HepG2 (cell line): ENCODE data around the gene NPW. TPM values are rescaled to one million over a fixed set of nuclear protein-coding genes. Genes with fewer than 3 reads are reported as not detected.

Experiments used
- ATF7 ChIP-seq, 2 experiments: fragments of 450-650 bp in 1 of 2; sonication (generic) in 1 of 2; formaldehyde crosslinking in 1 of 2; IDR thresholded peaks; 2 replicates each; pipeline versions ENCODE4 v1.4.0 to v1.6.1; 2016 to 2020; ENCODE audit warnings: antibody characterized with exemption in 1 of 2, mild to moderate bottlenecking in 1 of 2, missing genetic modification reagents in 1 of 2
- CBX5 ChIP-seq: sonication (generic); formaldehyde crosslinking; IDR thresholded peaks from 2 replicates; pipeline ENCODE4 v1.4.0; 2020; ENCODE audit warnings: missing genetic modification reagents, borderline replicate concordance
- FOXO1 ChIP-seq: sonication (generic); formaldehyde crosslinking; IDR thresholded peaks from 2 replicates; pipeline ENCODE4 v1.4.0; 2020; ENCODE audit warnings: missing genetic modification reagents
- JUN ChIP-seq: sonication (generic); formaldehyde crosslinking; IDR thresholded peaks from 2 replicates; pipeline ENCODE4 v1.4.0; 2020; ENCODE audit warnings: mild to moderate bottlenecking, missing genetic modification reagents
- KDM3A ChIP-seq: IDR thresholded peaks from 2 replicates; pipeline ENCODE4 v1.6.1; 2018; ENCODE audit warnings: low read depth, missing compliant biosample characterization
- KLF15 ChIP-seq: sonication (generic); formaldehyde crosslinking; IDR thresholded peaks from 2 replicates; pipeline ENCODE4 v1.8.1; 2023; ENCODE audit warnings: borderline replicate concordance, mild to moderate bottlenecking, inconsistent platforms, missing genetic modification reagents, mixed read lengths
- NCOR1 ChIP-seq: fragments of 200-600 bp; sonication (generic); IDR thresholded peaks from 2 replicates; pipeline ENCODE4 v1.7.0; 2017; ENCODE audit warnings: antibody characterized with exemption, low read length, borderline replicate concordance
- PAF1 ChIP-seq: IDR thresholded peaks from 2 replicates; pipeline ENCODE4 v1.6.1; 2016; ENCODE audit warnings: missing genetic modification reagents, missing compliant biosample characterization
- POLR2AphosphoS5 ChIP-seq: IDR thresholded peaks from 2 replicates; pipeline ENCODE4 v1.6.1; 2012; ENCODE audit warnings: low read depth, low read length
- RARG ChIP-seq: sonication (generic); formaldehyde crosslinking; IDR thresholded peaks from 2 replicates; pipeline ENCODE4 v1.4.0; 2020; ENCODE audit warnings: low read depth, mild to moderate bottlenecking, missing genetic modification reagents
- SETDB1 ChIP-seq: sonication (generic); formaldehyde crosslinking; IDR thresholded peaks from 2 replicates; pipeline ENCODE4 v1.5.1; 2020; ENCODE audit warnings: missing genetic modification reagents, mild to moderate bottlenecking, borderline replicate concordance
- SMAD1 ChIP-seq: sonication (generic); formaldehyde crosslinking; IDR thresholded peaks from 2 replicates; pipeline ENCODE4 v1.4.0; 2020; ENCODE audit warnings: missing genetic modification reagents, low read depth, mild to moderate bottlenecking, borderline replicate concordance
- TAF1 ChIP-seq: sonication (generic); formaldehyde crosslinking; IDR thresholded peaks from 2 replicates; pipeline ENCODE4 v1.4.0; 2020; ENCODE audit warnings: missing genetic modification reagents
- ZC3H4 ChIP-seq: sonication (generic); formaldehyde crosslinking; IDR thresholded peaks from 2 replicates; pipeline ENCODE4 v1.4.0; 2020; ENCODE audit warnings: missing genetic modification reagents, borderline replicate concordance
- ZFX ChIP-seq: sonication (generic); formaldehyde crosslinking; IDR thresholded peaks from 2 replicates; pipeline ENCODE4 v1.4.0; 2020; ENCODE audit warnings: mild to moderate bottlenecking, low read depth, missing genetic modification reagents, moderate library complexity
- ZKSCAN8 ChIP-seq: IDR thresholded peaks from 2 replicates; pipeline ENCODE4 v1.6.1; 2016; ENCODE audit warnings: borderline replicate concordance, missing genetic modification reagents, missing compliant biosample characterization
- ZNF816 ChIP-seq: sonication (generic); formaldehyde crosslinking; IDR thresholded peaks from 2 replicates; pipeline ENCODE4 v1.8.0; 2022; ENCODE audit warnings: missing genetic modification reagents, mild to moderate bottlenecking, borderline replicate concordance
- polyA plus RNA-seq, 8 experiments: library from polyadenylated mRNA; depleted of rRNA in 3 of 8; stranded (reverse) in 7 of 8; unstranded in 1 of 8; fragments of >200 nt; fragmentation: Illumina TruSeq in 4 of 8; extraction: Trizol in 4 of 8; gene quantifications; 2 replicates each; pipeline versions ENCODE4 v1.2.1 to v1.2.3, GENCODE V29; 2011 to 2016; ENCODE audit warnings: low read depth in 4 of 8, missing spikeins in 1 of 8, mixed read lengths in 1 of 8; ENCODE audit not compliant: insufficient read depth in 1 of 8
- total RNA-seq, 5 experiments: library from RNA; depleted of rRNA; stranded (reverse); fragments of >200 nt; fragmentation: Illumina TruSeq; extraction: Trizol; gene quantifications; 2 replicates each; pipeline ENCODE4 v1.2.3, GENCODE V29; 2016; ENCODE audit warnings: low read depth in 1 of 5
- TF ChIP-seq, protein P1 (sequence below): sonication (generic); formaldehyde crosslinking; IDR thresholded peaks from 2 replicates; pipeline ENCODE4 v1.8.0; 2022; ENCODE audit warnings: mild to moderate bottlenecking, missing genetic modification reagents; ENCODE audit not compliant: insufficient replicate concordance
- TF ChIP-seq, protein P2 (sequence below): sonication (generic); formaldehyde crosslinking; IDR thresholded peaks from 2 replicates; pipeline ENCODE4 v1.8.0; 2022; ENCODE audit warnings: mild to moderate bottlenecking, missing genetic modification reagents, borderline replicate concordance
- TF ChIP-seq, protein P3 (sequence below): sonication (generic); formaldehyde crosslinking; IDR thresholded peaks from 2 replicates; pipeline ENCODE4 v1.5.1; 2020; ENCODE audit warnings: missing genetic modification reagents, mild to moderate bottlenecking, borderline replicate concordance
- TF ChIP-seq, protein P4 (sequence below): sonication (generic); formaldehyde crosslinking; conservative IDR thresholded peaks from 2 replicates; pipeline ENCODE4 v1.8.0; 2022; ENCODE audit warnings: missing genetic modification reagents

NPW gene
- total and polyA plus RNA-seq, 2 of the 13 experiments (the other 11 are each of a cell fraction or from before 2014, with no cell fraction given): 0.24 to 0.97 TPM

DNA sequence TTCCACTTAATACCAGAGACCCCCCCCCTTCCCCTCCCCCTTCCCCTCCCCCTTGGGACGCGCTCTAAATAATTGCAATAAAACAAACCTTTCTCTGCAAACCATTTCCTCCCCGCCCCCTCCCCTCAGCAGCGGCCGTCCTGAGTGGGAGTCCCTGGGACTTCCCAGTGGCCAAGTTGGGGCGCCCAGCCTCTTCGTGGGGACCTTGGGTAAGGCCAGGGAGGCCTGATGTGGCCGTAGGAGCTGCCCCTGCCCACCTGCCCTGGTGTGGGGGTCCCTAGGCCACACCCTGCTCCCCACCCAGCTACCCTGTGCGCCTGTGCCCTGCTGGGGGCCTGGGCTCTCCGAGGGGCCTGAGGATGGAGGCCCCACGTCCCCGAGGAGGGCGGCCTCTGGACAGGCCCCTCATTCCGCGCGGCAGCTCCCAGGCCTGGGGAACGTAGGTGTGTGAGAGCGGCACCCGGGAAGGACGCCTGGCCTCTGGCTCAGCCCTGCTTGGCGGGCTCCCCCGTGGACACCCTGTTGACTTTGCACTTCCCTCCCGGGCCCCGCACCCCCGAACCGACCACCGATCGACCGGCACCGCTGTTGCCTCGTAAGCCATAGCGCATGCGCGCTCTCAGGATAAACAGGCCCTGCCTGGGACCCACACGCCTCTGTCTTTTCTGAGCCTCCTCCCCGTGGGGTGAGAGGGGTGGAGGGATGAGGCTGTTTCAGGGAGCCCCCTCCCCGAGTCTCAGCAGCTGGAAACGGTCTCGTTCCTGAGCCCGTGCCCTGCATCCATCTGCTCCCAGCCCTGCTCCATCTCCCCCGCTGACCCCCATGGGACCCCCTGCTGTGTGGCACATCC lies 19.0 kb downstream of the NPW start (continued):
- TF ChIP-seq SMAD1 (CRISPR knock-in tag) (0 out of 2 replicates have a peak, but pooled peaks have one; percentile 6), KDM3A (0 out of 2 replicates have a peak, but pooled peaks have one; percentile 22), RARG (CRISPR knock-in tag) (no peak), ZKSCAN8 (CRISPR knock-in tag) (no peak; the same call in 1 of the 2 replicates), JUN (no peak), NCOR1 (0 out of 2 replicates have a peak, but pooled peaks have one; percentile 5), KLF15 (CRISPR knock-in tag) (no peak), CBX5 (CRISPR knock-in tag) (no peak), FOXO1 (CRISPR knock-in tag) (peak; percentile 37; the same call in 1 of the 2 replicates), SETDB1 (CRISPR knock-in tag) (no peak), ZC3H4 (CRISPR knock-in tag) (no peak), PAF1 (CRISPR knock-in tag) (0 out of 2 replicates have a peak, but pooled peaks have one; percentile 27), POLR2AphosphoS5 (peak; percentile 33; the same call in 1 of the 2 replicates), TAF1 (0 out of 2 replicates have a peak, but pooled peaks have one; percentile 38), ZNF816 (CRISPR knock-in tag) (no peak), ATF7 (IDR thresholded peaks at IDR 0.05) (no peak), ATF7 (CRISPR knock-in tag; IDR thresholded peaks at IDR 0.05) (no peak), ZFX (CRISPR knock-in tag) (peak; percentile 37; the same call in 1 of the 2 replicates)
- TF ChIP-seq, protein P1, sequence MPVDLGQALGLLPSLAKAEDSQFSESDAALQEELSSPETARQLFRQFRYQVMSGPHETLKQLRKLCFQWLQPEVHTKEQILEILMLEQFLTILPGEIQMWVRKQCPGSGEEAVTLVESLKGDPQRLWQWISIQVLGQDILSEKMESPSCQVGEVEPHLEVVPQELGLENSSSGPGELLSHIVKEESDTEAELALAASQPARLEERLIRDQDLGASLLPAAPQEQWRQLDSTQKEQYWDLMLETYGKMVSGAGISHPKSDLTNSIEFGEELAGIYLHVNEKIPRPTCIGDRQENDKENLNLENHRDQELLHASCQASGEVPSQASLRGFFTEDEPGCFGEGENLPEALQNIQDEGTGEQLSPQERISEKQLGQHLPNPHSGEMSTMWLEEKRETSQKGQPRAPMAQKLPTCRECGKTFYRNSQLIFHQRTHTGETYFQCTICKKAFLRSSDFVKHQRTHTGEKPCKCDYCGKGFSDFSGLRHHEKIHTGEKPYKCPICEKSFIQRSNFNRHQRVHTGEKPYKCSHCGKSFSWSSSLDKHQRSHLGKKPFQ: peak; percentile 6
- TF ChIP-seq, protein P2, sequence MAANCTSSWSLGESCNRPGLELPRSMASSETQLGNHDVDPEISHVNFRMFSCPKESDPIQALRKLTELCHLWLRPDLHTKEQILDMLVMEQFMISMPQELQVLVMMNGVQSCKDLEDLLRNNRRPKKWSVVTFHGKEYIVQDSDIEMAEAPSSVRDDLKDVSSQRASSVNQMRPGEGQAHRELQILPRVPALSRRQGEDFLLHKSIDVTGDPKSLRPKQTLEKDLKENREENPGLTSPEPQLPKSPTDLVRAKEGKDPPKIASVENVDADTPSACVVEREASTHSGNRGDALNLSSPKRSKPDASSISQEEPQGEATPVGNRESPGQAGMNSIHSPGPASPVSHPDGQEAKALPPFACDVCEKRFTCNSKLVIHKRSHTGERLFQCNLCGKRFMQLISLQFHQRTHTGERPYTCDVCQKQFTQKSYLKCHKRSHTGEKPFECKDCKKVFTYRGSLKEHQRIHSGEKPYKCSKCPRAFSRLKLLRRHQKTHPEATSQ (CRISPR knock-in tag): peak; percentile 16; the same call in 1 of the 2 replicates
- TF ChIP-seq, protein P3, sequence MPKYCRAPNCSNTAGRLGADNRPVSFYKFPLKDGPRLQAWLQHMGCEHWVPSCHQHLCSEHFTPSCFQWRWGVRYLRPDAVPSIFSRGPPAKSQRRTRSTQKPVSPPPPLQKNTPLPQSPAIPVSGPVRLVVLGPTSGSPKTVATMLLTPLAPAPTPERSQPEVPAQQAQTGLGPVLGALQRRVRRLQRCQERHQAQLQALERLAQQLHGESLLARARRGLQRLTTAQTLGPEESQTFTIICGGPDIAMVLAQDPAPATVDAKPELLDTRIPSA (CRISPR knock-in tag): 0 out of 2 replicates have a peak, but pooled peaks have one; percentile 46
- TF ChIP-seq, protein P4, sequence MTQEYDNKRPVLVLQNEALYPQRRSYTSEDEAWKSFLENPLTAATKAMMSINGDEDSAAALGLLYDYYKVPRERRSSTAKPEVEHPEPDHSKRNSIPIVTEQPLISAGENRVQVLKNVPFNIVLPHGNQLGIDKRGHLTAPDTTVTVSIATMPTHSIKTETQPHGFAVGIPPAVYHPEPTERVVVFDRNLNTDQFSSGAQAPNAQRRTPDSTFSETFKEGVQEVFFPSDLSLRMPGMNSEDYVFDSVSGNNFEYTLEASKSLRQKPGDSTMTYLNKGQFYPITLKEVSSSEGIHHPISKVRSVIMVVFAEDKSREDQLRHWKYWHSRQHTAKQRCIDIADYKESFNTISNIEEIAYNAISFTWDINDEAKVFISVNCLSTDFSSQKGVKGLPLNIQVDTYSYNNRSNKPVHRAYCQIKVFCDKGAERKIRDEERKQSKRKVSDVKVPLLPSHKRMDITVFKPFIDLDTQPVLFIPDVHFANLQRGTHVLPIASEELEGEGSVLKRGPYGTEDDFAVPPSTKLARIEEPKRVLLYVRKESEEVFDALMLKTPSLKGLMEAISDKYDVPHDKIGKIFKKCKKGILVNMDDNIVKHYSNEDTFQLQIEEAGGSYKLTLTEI: no peak
